ENCODE data around the gene BST2. TPM values are rescaled to one million over a fixed set of nuclear protein-coding genes. Genes with fewer than 3 reads are reported as not detected.

Gene BST2
- total RNA-seq, 1 donor from 2014 or later, result 133 TPM

GRCh38 chr19:17448131-17448967 is 42.9 kb upstream of the BST2 start, which contains the start of gene TMEM221:
TSS of gene TMEM221 (minus strand) at chr19:17448668. CDS start at chr19:17448462, 206 bp downstream.
- Histone ChIP-seq H3K36me3 (no peaks in the 10 kb centered on the region), H3K9me3 (no peaks in the 10 kb centered on the region), H3K27ac (no peak within 1 kb of the TSS), H3K4me1 (no peaks in the 10 kb centered on the region), H3K27me3 (peaks cover 22% of the 10 kb centered on the region), H3K4me3 (peak within 1 kb of the TSS; percentile 42)
- ATAC-seq (peak; percentile 78), DNase-seq (peak; percentile 69)
- TF ChIP-seq CTCF (IDR thresholded peaks at IDR 0.05), result peak; percentile 60
- intact Hi-C loops (cut with DNase I), result no loop called here

- no peak for TF ChIP-seq CTCF (IDR thresholded peaks at IDR 0.05)
- no peaks in the 10 kb centered on the region for H3K36me3 ChIP-seq
- H3K9me3 ChIP-seq, result no peaks in the 10 kb centered on the region
- no peaks in the 10 kb centered on the region for H3K4me1 ChIP-seq
- intact Hi-C loops (cut with DNase I), result no loop called here
- no peak overlapping the region for H3K4me3 ChIP-seq
- ATAC-seq (no peak), DNase-seq (no peak)
- H3K27ac ChIP-seq, result no peak overlapping the region
- H3K27me3 ChIP-seq, result peaks cover 19% of the 10 kb centered on the region
Measured at GRCh38 chr19:17447704-17448130, 42.3 kb upstream of the BST2 start.

GRCh38 chr19:17445526-17446165 is 40.2 kb upstream of the BST2 start:
- DNase-seq (no peak), ATAC-seq (no peak)
- H3K27ac ChIP-seq, result no peak overlapping the region
- intact Hi-C loops (cut with DNase I), result no loop called here
- no peaks in the 10 kb centered on the region for H3K36me3 ChIP-seq
- peaks cover 12% of the 10 kb centered on the region for H3K27me3 ChIP-seq
- H3K9me3 ChIP-seq, result no peaks in the 10 kb centered on the region
- H3K4me1 ChIP-seq, result no peaks in the 10 kb centered on the region
- TF ChIP-seq CTCF (IDR thresholded peaks at IDR 0.05), result no peak
- no peak overlapping the region for H3K4me3 ChIP-seq

- peak; percentile 33 for TF ChIP-seq CTCF (IDR thresholded peaks at IDR 0.05)
- Histone ChIP-seq H3K4me1 (no peaks in the 10 kb centered on the region), H3K36me3 (no peaks in the 10 kb centered on the region), H3K27ac (no peak overlapping the region), H3K27me3 (no peaks in the 10 kb centered on the region), H3K9me3 (no peaks in the 10 kb centered on the region), H3K4me3 (no peak overlapping the region)
- DNase-seq (no peak), ATAC-seq (peak; percentile 66)
- intact Hi-C loops (cut with DNase I), result no loop called here
Measured at GRCh38 chr19:17441241-17442021, 36.0 kb upstream of the BST2 start.

GRCh38 chr19:17436874-17437267 is 31.4 kb upstream of the BST2 start:
- no peaks in the 10 kb centered on the region for H3K36me3 ChIP-seq
- no peaks in the 10 kb centered on the region for H3K4me1 ChIP-seq
- no peaks in the 10 kb centered on the region for H3K9me3 ChIP-seq
- no peak overlapping the region for H3K4me3 ChIP-seq
- no peaks in the 10 kb centered on the region for H3K27me3 ChIP-seq
- intact Hi-C loops (cut with DNase I), result no loop called here
- TF ChIP-seq CTCF (IDR thresholded peaks at IDR 0.05), result no peak
- DNase-seq (no peak), ATAC-seq (no peak)
- no peak overlapping the region for H3K27ac ChIP-seq

Measured in upper lobe of right lung (tissue), 1 donor.